IMR-90 (cell line): ENCODE results near the gene B3GNT9. TPM values are rescaled to one million over a fixed set of nuclear protein-coding genes. Genes with fewer than 3 reads are reported as not detected.

ENCODE experiments used
- ATAC-seq: fragments of 200-7000 bp; cut with Tn5 transposase; 2 replicates; pipeline ENCODE4 v1.9.1; 2020; ENCODE audit warnings: low read depth, mild to moderate bottlenecking, moderate library complexity
- BruUV-seq: library from RNA; stranded (reverse); fragments of 400-500 nt; replicated peaks from 2 replicates; lab custom pipeline; 2021; lab: Mats Ljungman, UMichigan
- CTCF ChIA-PET: fragments of 300-600 bp; formaldehyde crosslinking; extraction: SDS; loops from one replicate; lab custom pipeline; 2021; ENCODE audit warnings: antibody characterized with exemption; lab: Yijun Ruan, JAX
- POLR2A ChIA-PET: fragments of 300-600 bp; sonication (Branson Sonifier 250); formaldehyde crosslinking; loops from one replicate; lab custom pipeline; 2022; ENCODE audit warnings: antibody characterized with exemption; ENCODE audit not compliant: unreplicated experiment; lab: Charles Lee
- DNase-seq: peaks from one replicate; pipeline ENCODE4 v3.0.0; 2013
- H2AFZ ChIP-seq: replicated peaks from 2 replicates; pipeline ENCODE3; 2013; ENCODE audit warnings: low read length, mild to moderate bottlenecking; ENCODE audit not compliant: poor library complexity
- H2AK5ac ChIP-seq: 2 replicates; pipeline ENCODE4 v1.6.1; 2013; ENCODE audit warnings: low read depth, low read length, inconsistent platforms
- H2AK9ac ChIP-seq: replicated peaks from 2 replicates; pipeline ENCODE3; 2013; ENCODE audit warnings: mild to moderate bottlenecking, low read depth, low read length, moderate library complexity; ENCODE audit not compliant: poor library complexity
- H2BK120ac ChIP-seq: 2 replicates; pipeline ENCODE4 v1.6.1; 2013; ENCODE audit warnings: low read depth, low read length, inconsistent platforms
- H2BK15ac ChIP-seq: 3 replicates; pipeline ENCODE4 v1.6.1; 2013; ENCODE audit warnings: low read depth, low read length, inconsistent platforms
- H2BK20ac ChIP-seq: 2 replicates; pipeline ENCODE4 v1.6.1; 2013; ENCODE audit warnings: low read depth, mild to moderate bottlenecking, inconsistent platforms, low read length, moderate library complexity
- H2BK5ac ChIP-seq: 2 replicates; pipeline ENCODE4 v1.6.1; 2013; ENCODE audit warnings: mild to moderate bottlenecking, low read depth, low read length, inconsistent platforms; ENCODE audit not compliant: poor library complexity, severe bottlenecking
- H3K14ac ChIP-seq: replicated peaks from 2 replicates; pipeline ENCODE4 v1.6.1; 2013; ENCODE audit warnings: low read depth, low read length, inconsistent platforms
- H3K18ac ChIP-seq: 2 replicates; pipeline ENCODE4 v1.6.1; 2013; ENCODE audit warnings: low read depth, low read length, control low read depth
- H3K23ac ChIP-seq: 2 replicates; pipeline ENCODE4 v1.6.1; 2013; ENCODE audit warnings: low read depth, low read length, inconsistent platforms
- H3K27ac ChIP-seq: 2 replicates; pipeline ENCODE4 v1.5.1; 2013; ENCODE audit warnings: mild to moderate bottlenecking, control low read depth, low read length; ENCODE audit not compliant: insufficient read depth
- H3K27me3 ChIP-seq: 2 replicates; pipeline ENCODE4 v1.6.1; 2013; ENCODE audit warnings: low read length; ENCODE audit not compliant: control insufficient read depth, insufficient read depth
- H3K36me3 ChIP-seq: 2 replicates; pipeline ENCODE4 v1.6.1; 2013; ENCODE audit warnings: low read length, mixed read lengths; ENCODE audit not compliant: control insufficient read depth, insufficient read depth
- H3K4ac ChIP-seq: 2 replicates; pipeline ENCODE4 v1.6.1; 2013; ENCODE audit warnings: low read depth, low read length, inconsistent platforms
- H3K4me1 ChIP-seq: 2 replicates; pipeline ENCODE4 v1.6.1; 2013; ENCODE audit warnings: low read length, mixed read lengths; ENCODE audit not compliant: control insufficient read depth, insufficient read depth
- H3K4me2 ChIP-seq: 2 replicates; pipeline ENCODE4 v1.6.1; 2013; ENCODE audit warnings: low read depth, mild to moderate bottlenecking, control low read depth, low read length, moderate library complexity
- H3K4me3 ChIP-seq: 2 replicates; pipeline ENCODE4 v1.5.1; 2013; ENCODE audit warnings: low read depth, mild to moderate bottlenecking, control low read depth, low read length, moderate library complexity; ENCODE audit not compliant: insufficient read depth
- H3K56ac ChIP-seq: 2 replicates; pipeline ENCODE4 v1.6.1; 2013; ENCODE audit warnings: low read length, inconsistent platforms; ENCODE audit not compliant: insufficient read depth; ENCODE audit errors: extremely low read depth
- H3K79me1 ChIP-seq, 2 experiments: 2 replicates each; pipeline ENCODE4 v1.6.1; 2013; ENCODE audit warnings: low read length in 2 of 2, inconsistent platforms in 1 of 2, low read depth in 1 of 2
- H3K9ac ChIP-seq: 2 replicates; pipeline ENCODE4 v1.6.1; 2013; ENCODE audit warnings: low read depth, low read length, control low read depth
- H3K9me1 ChIP-seq: 2 replicates; pipeline ENCODE4 v1.6.1; 2013; ENCODE audit warnings: low read length, inconsistent platforms; ENCODE audit not compliant: insufficient read depth
- H3K9me3 ChIP-seq: 2 replicates; pipeline ENCODE4 v1.6.1; 2013; ENCODE audit warnings: low read length; ENCODE audit not compliant: control insufficient read depth, insufficient read depth
- H4K20me1 ChIP-seq: 2 replicates; pipeline ENCODE4 v1.6.1; 2013; ENCODE audit warnings: low read length, inconsistent platforms; ENCODE audit not compliant: insufficient read depth
- H4K5ac ChIP-seq: 2 replicates; pipeline ENCODE4 v1.6.1; 2013; ENCODE audit warnings: mild to moderate bottlenecking, low read depth, low read length, control low read depth
- H4K8ac ChIP-seq, 2 experiments: 2 replicates each; pipeline ENCODE4 v1.6.1; 2013; ENCODE audit warnings: low read depth in 2 of 2, low read length in 2 of 2, control low read depth in 1 of 2, inconsistent platforms in 1 of 2
- H4K91ac ChIP-seq: 2 replicates; pipeline ENCODE4 v1.6.1; 2013; ENCODE audit warnings: low read depth, low read length, inconsistent platforms; ENCODE audit not compliant: insufficient read depth
- CEBPB ChIP-seq: IDR thresholded peaks from 2 replicates; pipeline ENCODE4 v1.6.1; 2012; ENCODE audit warnings: low read depth, low read length, improper control_type of control experiment
- MAFK ChIP-seq: IDR thresholded peaks from 2 replicates; pipeline ENCODE4 v1.6.1; 2012; ENCODE audit warnings: low read depth, low read length, improper control_type of control experiment
- MAZ ChIP-seq: IDR thresholded peaks from 2 replicates; pipeline ENCODE4 v1.6.1; 2012; ENCODE audit warnings: low read depth, mild to moderate bottlenecking, low read length, improper control_type of control experiment, moderate library complexity, borderline replicate concordance
- MXI1 ChIP-seq: IDR thresholded peaks from 2 replicates; pipeline ENCODE4 v1.6.1; 2012; ENCODE audit warnings: low read depth, mild to moderate bottlenecking, low read length, moderate library complexity, borderline replicate concordance
- POLR2A ChIP-seq: IDR thresholded peaks from 2 replicates; pipeline ENCODE4 v1.6.1; 2012; ENCODE audit warnings: mild to moderate bottlenecking, low read depth, low read length
- RAD21 ChIP-seq: IDR thresholded peaks from 2 replicates; pipeline ENCODE4 v1.6.1; 2012; ENCODE audit warnings: low read length, improper control_type of control experiment
- RCOR1 ChIP-seq: IDR thresholded peaks from 2 replicates; pipeline ENCODE4 v1.6.1; 2012; ENCODE audit warnings: mild to moderate bottlenecking, low read length, improper control_type of control experiment; ENCODE audit not compliant: insufficient replicate concordance
- SMC3 ChIP-seq: fragments of 150-350 bp; IDR thresholded peaks from 2 replicates; pipeline ENCODE4 v1.6.1; 2016; ENCODE audit warnings: low read depth, mild to moderate bottlenecking, antibody characterized with exemption, low read length, moderate library complexity
- WGBS, 2 experiments: methylation state at CpG; one replicate each; pipeline versions ENCODE4 v1.1.5 to v1.1.7; 2013; ENCODE audit warnings: missing lambda C conversion rate in 2 of 2; ENCODE audit not compliant: insufficient read length in 1 of 2; ENCODE audit errors: extremely low coverage in 2 of 2; 5-methylcytosine and 5-hydroxymethylcytosine counted together
- dilution Hi-C: fragments of 300-500 bp; cut with HindIII; formaldehyde crosslinking; loops from one replicate; pipeline ENCODE4 v1.14.3; 2018; ENCODE audit warnings: low sequenced_read_pairs; ENCODE audit not compliant: unreplicated experiment
- in situ Hi-C: fragments of 300-500 bp; cut with MboI; formaldehyde crosslinking; loops from 3 replicates; pipeline ENCODE4 v1.14.3; 2019; ENCODE audit warnings: low sequenced_read_pairs, inconsistent platforms, mixed read lengths
- intact Hi-C: fragments of 100-400 bp; cut with micrococcal nuclease; formaldehyde crosslinking; loops from 2 replicates; pipeline ENCODE4 v1.10.0; 2022
- polyA plus RNA-seq, 3 experiments: library from polyadenylated mRNA; depleted of rRNA; stranded (reverse); fragments of >200 nt; gene quantifications; 2 replicates each; pipeline ENCODE4 v1.2.3, GENCODE V29; 2012; ENCODE audit warnings: low replicate concordance in 1 of 3
- total RNA-seq: library from RNA; depleted of rRNA; stranded (reverse); fragments of >200 nt; gene quantifications from 2 replicates; pipeline ENCODE4 v1.2.3, GENCODE V29; 2012
- TF ChIP-seq, protein P1 (sequence below): fragments of 150-350 bp; IDR thresholded peaks from 2 replicates; pipeline ENCODE4 v1.6.1; 2017; ENCODE audit warnings: mild to moderate bottlenecking, antibody characterized with exemption, low read length, low read depth
- TF ChIP-seq, protein P2 (sequence below): conservative IDR thresholded peaks from 2 replicates; pipeline ENCODE4 v1.5.1; 2012; ENCODE audit warnings: mild to moderate bottlenecking, low read depth, low read length, improper control_type of control experiment

The B3GNT9 gene
- total and polyA plus RNA-seq, 2 of the 4 experiments (the other 2 are of a cell fraction), result 5.0 to 12.0 TPM

DNA sequence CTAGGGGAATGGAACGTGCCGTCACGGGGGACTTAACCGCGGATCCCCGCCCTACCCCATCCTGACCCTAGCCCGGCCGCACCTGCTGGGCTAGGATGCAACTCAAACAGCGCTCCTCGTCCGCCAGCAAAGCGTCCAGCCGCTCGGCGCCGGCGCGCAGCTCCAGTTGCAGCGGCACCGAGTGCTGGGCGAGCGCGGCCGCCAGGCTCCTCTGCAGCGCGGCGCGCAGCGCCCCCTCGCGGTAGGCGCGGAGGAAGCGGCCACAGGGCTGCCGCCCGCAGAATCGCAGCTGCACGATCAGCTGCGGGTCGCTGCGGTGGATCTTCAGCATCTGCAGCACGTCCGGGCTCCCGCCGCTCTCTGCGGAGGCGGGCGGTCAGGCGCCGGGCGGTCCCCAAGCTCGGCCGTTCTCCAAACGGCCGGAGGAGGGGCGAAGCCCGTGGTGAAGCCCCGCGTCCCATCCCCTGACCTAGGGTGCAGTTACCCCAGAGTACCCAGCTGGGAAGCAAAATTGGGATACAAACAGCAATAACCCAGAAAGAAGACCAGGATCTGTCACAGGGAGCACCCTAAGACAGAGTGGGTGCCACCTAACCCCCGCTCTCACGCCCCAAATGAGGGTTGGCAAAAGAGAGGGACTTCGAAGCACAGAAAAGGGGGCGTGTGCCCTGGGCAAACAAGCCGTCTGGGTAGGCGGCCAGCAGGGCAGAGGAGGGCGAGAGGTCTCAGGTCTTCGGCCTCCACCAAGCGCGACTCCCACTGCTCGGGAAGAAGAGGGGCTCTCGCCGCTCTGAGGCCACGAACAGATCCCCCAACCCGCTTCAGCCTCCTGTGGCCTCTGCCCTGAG, 4.7 kb upstream of the B3GNT9 start:
- DNase-seq, result peak; percentile 71
- Histone ChIP-seq H2AK9ac (peak overlapping the region; percentile 86), H2AFZ (peak overlapping the region; percentile 81), H3K4ac (no peak overlapping the region), H3K36me3 (no peaks in the 10 kb centered on the region), H2BK5ac (no peak overlapping the region), H3K14ac (no peak overlapping the region), H3K4me2 (peak overlapping the region; percentile 87), H3K27me3 (no peaks in the 10 kb centered on the region), H3K27ac (no peak overlapping the region), H4K5ac (no peak overlapping the region), H2BK20ac (no peak overlapping the region), H3K9me3 (no peaks in the 10 kb centered on the region), H2BK15ac (no peak overlapping the region), H3K56ac (no peak overlapping the region), H3K79me1 (peaks cover 10 to 17% of the 10 kb centered on the region in 2 experiments; a peak in 2 of 4 replicates), H3K9ac (no peak overlapping the region), H3K4me1 (peaks cover 6% of the 10 kb centered on the region; the same call in 1 of the 2 replicates), H4K20me1 (peaks cover 30% of the 10 kb centered on the region), H3K9me1 (peaks cover 2% of the 10 kb centered on the region; the same call in 1 of the 2 replicates), H3K23ac (no peak overlapping the region), H3K18ac (no peak overlapping the region), H2AK5ac (no peak overlapping the region), H3K4me3 (no peak overlapping the region), H4K91ac (no peak overlapping the region), H4K8ac (no peak overlapping the region), H2BK120ac (no peak overlapping the region)
- ChIA-PET CTCF (interaction anchor here (0.6 to 2.1 kb wide), 28 partner anchors 9 to 621 kb away, joined by 3 to 15 read pairs (median 4); partner anchors contain the start of genes CES3, HSF4 and PHAF1), POLR2A (interaction anchor here (1.1 kb wide), 1 partner anchor 127 kb away, joined by 4 read pairs; no protein-coding TSS in a partner anchor)
- TF ChIP-seq MAZ (no peak), RAD21 (peak; percentile 95), RCOR1 (peak; percentile 41), SMC3 (peak; percentile 97), MAFK (no peak), MXI1 (0 out of 2 replicates have a peak, but pooled peaks have one; percentile 46), CEBPB (no peak), POLR2A (peak; percentile 45; the same call in 1 of the 2 replicates)
- TF ChIP-seq, protein P1, sequence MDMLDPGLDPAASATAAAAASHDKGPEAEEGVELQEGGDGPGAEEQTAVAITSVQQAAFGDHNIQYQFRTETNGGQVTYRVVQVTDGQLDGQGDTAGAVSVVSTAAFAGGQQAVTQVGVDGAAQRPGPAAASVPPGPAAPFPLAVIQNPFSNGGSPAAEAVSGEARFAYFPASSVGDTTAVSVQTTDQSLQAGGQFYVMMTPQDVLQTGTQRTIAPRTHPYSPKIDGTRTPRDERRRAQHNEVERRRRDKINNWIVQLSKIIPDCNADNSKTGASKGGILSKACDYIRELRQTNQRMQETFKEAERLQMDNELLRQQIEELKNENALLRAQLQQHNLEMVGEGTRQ, result no peak
- TF ChIP-seq, protein P2, sequence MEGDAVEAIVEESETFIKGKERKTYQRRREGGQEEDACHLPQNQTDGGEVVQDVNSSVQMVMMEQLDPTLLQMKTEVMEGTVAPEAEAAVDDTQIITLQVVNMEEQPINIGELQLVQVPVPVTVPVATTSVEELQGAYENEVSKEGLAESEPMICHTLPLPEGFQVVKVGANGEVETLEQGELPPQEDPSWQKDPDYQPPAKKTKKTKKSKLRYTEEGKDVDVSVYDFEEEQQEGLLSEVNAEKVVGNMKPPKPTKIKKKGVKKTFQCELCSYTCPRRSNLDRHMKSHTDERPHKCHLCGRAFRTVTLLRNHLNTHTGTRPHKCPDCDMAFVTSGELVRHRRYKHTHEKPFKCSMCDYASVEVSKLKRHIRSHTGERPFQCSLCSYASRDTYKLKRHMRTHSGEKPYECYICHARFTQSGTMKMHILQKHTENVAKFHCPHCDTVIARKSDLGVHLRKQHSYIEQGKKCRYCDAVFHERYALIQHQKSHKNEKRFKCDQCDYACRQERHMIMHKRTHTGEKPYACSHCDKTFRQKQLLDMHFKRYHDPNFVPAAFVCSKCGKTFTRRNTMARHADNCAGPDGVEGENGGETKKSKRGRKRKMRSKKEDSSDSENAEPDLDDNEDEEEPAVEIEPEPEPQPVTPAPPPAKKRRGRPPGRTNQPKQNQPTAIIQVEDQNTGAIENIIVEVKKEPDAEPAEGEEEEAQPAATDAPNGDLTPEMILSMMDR, result peak; percentile 99
- ATAC-seq, result peak; percentile 58
- BruUV-seq, result no TSS peak
- in situ Hi-C loops (loop anchor here (5.0 kb wide), 1 partner anchor 193 kb away; the partner anchor contains the start of gene CES3), intact Hi-C loops (loop anchor here (1.0 to 10.0 kb wide), 3 partner anchors 178 to 261 kb away; no protein-coding TSS in a partner anchor), dilution Hi-C loops (no loop called here)
- 3% methylated on average over 49 of the region's 74 CpGs; no CpG with 5 or more reads in 1 of the 2 experiments for WGBS, 2 experiments
